PC-3 (cell line): ENCODE data around the gene NKIRAS2.

ENCODE experiments used
- CTCF ChIP-seq: fragments of 300-600 bp; sonication (generic); conservative IDR thresholded peaks from 2 replicates; pipeline ENCODE4 v1.5.1; 2017; ENCODE audit warnings: antibody characterized with exemption, low read depth, mild to moderate bottlenecking, low read length
- EZH2 ChIP-seq: fragments of 300-600 bp; sonication (generic); IDR thresholded peaks from one replicate; pipeline ENCODE4 v1.6.1; 2017; ENCODE audit warnings: antibody characterized with exemption, mild to moderate bottlenecking, low read length; ENCODE audit not compliant: unreplicated experiment
- EZH2phosphoT487 ChIP-seq: fragments of 300-600 bp; sonication (generic); IDR thresholded peaks from 2 replicates; pipeline ENCODE4 v1.6.1; 2018; ENCODE audit warnings: mild to moderate bottlenecking, antibody characterized with exemption, low read length, borderline replicate concordance

GRCh38 chr17:42002792-42003301, 17.0 kb upstream of the NKIRAS2 start:
- TF ChIP-seq CTCF (no peak), EZH2 (no peak), EZH2phosphoT487 (no peak)
